Activated CD4-positive, CD25-positive, alpha-beta regulatory T cell treated with anti-CD3 and anti-CD28 coated beads, Interleukin-2, amount 50 U/mL, for 16 hours (primary cell): ENCODE results near the gene ADAM8.
"Not testable (repeated sequence)": the region's sequence is repeated elsewhere in the genome, so short reads cannot be mapped to it uniquely, and the experiment has no call there.

Experiments used
- DNase-seq: peaks from one replicate; pipeline ENCODE4 v3.0.0-alpha.2; 2020; ENCODE audit warnings: low read depth, low spot score

ADAM8 gene

GRCh38 chr10:133267829-133268228 is 8.8 kb downstream of the ADAM8 start:
- no peak for DNase-seq

- no peak for DNase-seq
Measured at GRCh38 chr10:133267293-133267692, 9.4 kb downstream of the ADAM8 start.

- DNase-seq: no peak
Measured at GRCh38 chr10:133266056-133266795, 10.4 kb downstream of the ADAM8 start.

GRCh38 chr10:133265052-133265451 is 11.6 kb downstream of the ADAM8 start:
- DNase-seq: not testable (repeated sequence)

DNA sequence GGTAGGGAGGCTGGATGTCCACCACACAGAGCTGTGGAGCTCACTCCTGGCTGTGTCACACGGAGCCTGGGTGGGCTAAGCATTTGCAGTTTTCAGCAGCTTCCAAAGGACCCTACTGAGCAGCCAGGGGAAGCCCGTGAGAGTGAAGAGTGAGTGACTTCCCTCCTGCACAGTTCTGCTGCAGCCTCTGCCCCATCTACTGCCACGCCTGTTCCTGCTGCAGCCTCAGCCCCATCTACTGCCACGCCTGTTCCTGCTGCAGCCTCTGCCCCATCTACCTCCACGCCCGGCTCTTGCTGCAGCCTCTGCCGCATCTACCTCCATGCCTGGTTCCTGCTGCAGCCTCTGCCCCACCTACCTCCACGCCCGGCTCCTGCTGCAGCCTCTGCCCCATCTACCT is 12.2 kb downstream of the ADAM8 start:
- DNase-seq: no peak

GRCh38 chr10:133263674-133264073 is 13.0 kb downstream of the ADAM8 start:
- no peak for DNase-seq

GRCh38 chr10:133262696-133263095 is 14.0 kb downstream of the ADAM8 start:
- no peak for DNase-seq

GRCh38 chr10:133261726-133262325 is 14.8 kb downstream of the ADAM8 start:
- DNase-seq: peak; percentile 61

GRCh38 chr10:133260895-133261725 is 15.6 kb downstream of the ADAM8 start:
- no peak for DNase-seq

GRCh38 chr10:133259602-133259989 is 17.1 kb downstream of the ADAM8 start:
- DNase-seq: no peak

GRCh38 chr10:133258818-133259601 is 17.7 kb downstream of the ADAM8 start:
- DNase-seq: peak; percentile 54

DNA sequence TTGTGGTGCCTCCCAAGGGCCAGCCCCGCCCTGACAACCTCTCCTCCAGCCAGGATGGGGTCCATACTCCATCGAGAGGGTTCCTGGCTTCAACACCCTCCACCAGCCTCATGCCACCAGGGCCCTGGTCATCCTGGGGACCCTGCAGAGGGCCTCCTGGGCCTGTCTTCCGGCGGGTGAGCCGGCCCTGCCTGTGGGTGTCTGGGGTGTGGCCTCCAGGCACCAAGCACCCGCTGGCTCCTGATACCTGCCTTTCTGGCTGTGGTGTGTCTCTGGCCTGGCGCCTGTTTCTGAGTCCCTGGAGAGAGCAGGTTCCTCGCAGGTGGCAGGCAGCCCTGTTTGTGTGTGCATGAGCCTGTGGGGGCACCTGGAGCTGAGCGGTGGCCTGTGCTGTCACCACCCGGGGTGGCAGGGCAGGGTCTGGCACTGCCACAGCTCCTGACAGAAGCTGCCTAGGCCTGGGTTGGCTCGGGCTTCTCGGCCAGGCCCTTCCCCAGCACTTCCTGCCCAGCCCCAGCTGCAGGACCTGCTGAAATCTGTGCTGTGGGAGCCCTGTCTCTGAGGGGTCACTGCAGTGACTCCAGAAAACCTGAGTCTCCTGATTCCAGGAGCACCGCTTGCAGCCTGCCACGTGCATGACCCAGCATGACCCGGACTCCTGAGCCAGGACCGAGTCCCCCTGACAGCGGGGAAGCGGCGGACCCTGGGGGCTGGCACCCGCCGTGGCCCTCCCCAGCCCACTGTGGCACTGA is 18.4 kb downstream of the ADAM8 start:
- DNase-seq: no peak

DNA sequence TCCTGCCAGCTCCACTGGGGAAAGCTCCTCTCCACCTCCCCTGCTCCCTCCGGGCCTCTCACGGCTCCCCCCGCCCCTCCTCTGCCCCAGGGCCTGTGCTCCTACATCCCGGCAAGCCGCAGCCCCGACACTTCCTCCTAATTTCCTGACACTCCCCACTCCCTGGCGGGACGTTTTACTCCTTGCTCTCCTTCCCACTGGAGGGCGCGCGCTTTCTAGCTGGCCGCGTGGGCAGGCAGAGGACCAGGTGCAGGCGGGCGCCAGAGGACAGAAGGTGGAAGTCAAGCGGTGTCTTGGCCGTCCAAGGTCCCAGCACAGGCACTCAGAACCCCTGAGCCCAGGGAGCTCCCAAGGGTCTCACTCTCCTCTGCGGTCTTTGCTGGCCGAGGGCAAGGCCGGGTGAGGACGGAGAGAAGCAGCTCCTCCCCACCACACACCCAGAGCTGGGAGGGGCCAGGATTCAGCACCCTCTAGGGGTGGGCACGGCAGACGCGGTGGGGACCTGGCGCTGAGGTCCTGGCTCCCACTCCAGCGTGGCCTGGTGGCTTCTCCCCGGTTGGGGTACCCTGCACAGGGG is 19.1 kb downstream of the ADAM8 start:
- DNase-seq: no peak

DNA sequence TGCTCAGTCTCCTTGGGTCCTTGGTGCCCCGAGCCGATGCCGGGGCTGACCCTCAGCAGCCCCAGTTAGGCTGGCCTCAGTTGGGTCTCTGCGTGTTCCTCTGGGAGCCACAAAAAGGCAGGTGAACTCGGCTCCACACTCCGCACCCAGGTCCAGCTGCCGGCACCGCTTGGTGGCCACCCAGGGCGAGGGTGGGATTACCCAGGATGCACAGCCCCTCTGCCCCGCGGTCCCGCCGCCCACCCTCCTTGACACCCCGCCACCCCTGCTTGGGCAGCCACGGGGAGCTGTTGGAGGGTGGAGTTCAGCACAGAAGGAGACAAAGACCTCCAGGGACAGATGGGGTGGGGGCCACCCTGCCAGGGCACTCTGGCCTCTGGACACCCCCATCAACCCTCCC is 21.3 kb downstream of the ADAM8 start:
- no peak for DNase-seq

DNA sequence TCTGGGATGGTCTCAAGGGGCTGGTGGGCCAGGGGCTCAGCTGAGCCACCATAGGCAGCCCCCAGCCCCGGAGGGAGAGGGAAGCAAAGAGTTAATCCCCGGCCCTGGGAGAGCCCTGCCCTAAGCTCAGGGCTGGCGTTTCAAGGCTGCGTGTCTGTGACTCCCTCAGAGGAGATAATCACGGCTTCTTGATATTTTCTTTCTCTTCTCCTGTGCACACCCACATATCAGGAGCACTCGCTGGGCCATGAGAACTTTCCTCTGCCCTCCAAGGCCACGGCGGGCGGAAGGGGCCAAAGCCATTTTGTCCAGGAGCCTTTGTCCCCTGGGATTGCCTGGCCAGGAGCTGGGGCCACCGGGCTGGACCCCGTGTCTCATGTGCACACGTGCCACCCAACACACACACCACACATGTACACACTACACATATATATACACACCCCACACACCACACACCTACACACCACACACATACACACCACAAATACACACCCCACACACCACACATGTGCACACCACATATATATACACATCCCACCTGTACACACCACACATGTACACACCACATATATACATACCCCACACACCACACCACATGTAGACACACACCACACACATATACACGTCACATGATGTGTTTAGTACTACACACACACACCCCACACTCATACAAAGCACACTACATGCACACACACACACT is 22.1 kb downstream of the ADAM8 start:
- no peak for DNase-seq

- no peak for DNase-seq
Measured at GRCh38 chr10:133253361-133253955, 23.2 kb downstream of the ADAM8 start.

- DNase-seq: no peak
Measured at GRCh38 chr10:133252223-133252552, 24.5 kb downstream of the ADAM8 start.

GRCh38 chr10:133251388-133252222 is 25.1 kb downstream of the ADAM8 start:
- DNase-seq: no peak
